HG03575 (cell line): ENCODE results near the gene GMDS.
A peak's percentile ranks its signal among the peaks of the same experiment; 100 is the strongest.

ENCODE experiments used
- ATAC-seq: cut with Tn5 transposase; IDR thresholded peaks from one replicate; pipeline ENCODE4 v1.9.1; 2021; ENCODE audit not compliant: unreplicated experiment, insufficient number of reproducible peaks, low FRiP score; ENCODE audit errors: extremely low read depth

The GMDS gene

DNA sequence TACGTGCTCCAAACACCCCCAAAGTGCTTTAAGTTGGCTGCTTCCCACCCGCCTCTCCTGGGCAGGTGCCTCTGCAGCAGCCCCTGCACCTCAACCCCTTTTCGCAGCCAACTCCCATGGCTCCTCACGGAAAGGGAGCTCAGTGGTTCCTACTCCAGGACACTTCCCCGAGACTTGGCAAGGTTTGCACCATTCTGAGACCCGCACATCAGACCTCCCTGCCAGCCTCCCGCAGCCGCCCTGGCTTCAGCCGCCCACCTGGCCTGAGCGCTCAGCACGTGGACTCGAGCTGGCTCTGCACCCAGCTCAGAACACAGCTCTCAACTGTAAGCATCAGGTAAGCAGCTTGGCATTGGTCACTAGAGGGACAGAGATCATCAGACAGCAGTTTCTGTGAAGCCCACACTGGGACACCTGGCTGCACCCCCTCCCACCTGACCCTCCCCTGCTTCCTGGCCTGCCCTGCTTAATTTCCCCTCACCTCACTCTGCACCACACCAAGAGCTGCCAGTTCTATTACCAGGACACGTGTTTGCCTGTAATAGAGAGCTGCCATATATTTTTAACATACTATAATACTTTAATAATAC lies 28.5 kb downstream of the GMDS start:
- ATAC-seq: no peak

DNA sequence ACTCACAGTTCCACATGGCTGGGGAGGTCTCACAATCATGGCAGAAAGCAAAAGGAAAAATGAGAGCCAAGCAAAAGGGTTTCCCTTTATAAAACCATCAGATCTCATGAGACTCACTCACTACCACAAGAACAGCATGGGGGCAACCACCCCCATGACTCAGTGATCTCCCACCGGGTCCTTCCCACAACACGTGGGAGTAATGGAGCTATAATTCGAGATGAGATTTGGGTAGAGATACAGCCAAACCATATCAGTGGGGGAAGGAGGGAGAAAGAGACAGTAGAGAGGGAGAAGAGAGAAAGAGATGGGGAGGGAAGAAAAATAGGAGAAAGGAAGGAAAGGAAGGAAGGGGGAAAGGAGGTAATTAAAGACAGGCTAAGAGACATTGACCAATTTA lies 30.1 kb downstream of the GMDS start:
- ATAC-seq: no peak

DNA sequence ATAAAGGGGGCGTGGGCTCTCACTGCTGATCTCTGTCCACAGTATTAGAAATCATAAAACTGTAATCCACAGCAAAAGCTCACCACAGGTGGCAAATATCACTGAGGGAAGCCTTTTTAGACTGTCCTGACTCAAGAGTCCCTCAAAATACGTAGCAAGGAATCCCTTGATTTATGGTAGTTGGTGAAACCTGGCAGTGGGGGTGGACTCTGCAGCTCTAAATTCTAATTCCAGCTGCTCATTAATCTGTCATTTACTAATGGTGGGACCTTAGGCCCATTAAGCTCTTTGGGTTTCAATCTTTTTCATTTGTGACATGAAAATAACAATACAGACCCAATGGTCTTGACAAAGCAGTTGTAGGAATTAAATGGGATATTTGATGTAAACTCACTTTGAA lies 32.3 kb downstream of the GMDS start:
- ATAC-seq: no peak

DNA sequence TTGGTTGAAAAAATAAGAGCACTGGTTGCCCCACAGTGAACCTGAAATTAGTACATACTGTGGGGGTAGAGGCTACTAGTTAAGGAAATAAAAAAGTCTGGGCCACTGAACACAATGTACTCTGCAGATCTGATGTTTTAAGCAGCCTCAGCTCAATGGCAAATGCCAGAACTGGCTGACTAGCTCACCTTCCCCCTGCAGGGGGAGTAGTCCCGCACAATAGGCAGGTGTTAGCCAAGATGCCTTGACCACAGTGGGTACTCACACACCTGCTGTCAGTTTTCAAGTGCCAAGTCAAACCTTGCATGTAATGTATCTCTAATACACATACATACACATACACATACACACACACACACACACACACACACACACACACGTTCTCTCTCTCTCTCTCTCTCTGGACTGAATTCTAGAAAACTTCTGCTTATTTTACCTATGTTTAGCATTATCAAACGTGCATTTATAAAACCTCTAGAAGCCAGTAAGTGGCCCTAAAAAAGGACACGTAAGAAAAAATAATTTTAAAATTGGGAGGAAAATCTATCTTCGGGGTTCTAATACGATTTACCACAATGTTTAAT lies 36.1 kb downstream of the GMDS start:
- ATAC-seq: no peak

DNA sequence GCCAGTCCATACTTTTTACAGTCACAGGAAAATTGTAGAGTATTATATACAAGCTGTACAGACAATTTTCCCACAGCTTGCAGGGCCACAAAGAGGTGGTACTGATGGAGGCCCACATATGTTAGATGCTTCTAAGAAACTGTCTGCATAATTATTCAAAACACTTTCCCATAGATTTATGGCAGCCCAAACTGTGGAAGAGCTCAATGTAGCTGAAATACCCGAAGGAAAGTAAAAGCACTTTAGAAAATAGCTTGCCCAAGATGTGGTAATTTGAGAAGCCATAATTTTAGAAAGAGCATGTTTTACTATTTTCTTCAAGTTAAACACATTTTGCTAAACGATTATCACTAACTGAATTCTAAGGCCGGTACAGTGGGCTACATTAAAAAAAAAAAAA lies 36.9 kb downstream of the GMDS start:
- no peak for ATAC-seq

DNA sequence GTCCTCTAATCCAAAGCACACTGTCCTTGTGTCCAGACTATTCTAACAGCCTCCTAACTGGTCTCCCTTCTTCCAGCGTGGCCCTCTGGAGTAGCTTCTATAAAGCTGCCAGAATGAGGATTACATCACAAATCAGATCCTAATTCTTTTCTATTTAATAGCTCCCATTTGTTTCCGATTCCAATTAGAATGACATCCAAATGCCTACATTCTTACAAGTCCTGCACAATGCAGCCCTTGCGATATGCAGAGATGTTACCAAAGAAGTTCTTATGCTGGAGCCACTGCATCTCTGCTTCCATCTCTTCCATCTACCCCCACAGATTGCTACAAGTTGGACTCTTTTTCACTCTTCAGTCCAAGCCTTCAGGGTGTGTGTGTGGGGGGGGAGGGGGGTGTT lies 40.0 kb downstream of the GMDS start:
- ATAC-seq: no peak

DNA sequence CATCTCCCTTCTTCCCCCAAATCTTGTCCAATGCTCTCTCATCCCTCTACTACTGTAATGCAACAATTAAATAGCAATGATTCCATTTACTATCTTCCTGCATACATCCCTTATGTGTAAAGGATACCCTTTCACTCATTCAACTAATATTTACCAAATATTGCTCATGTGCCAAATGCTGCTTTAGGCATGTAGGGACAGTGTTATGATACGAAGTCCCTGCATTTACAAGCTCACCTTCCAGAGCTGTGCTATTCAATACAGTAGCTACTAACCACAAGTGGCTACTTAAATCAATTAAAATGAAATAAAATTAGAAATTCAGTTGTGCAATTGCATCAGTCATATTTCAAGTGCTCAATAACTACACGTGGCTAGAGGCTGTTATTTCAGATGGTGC lies 41.1 kb downstream of the GMDS start:
- no peak for ATAC-seq

DNA sequence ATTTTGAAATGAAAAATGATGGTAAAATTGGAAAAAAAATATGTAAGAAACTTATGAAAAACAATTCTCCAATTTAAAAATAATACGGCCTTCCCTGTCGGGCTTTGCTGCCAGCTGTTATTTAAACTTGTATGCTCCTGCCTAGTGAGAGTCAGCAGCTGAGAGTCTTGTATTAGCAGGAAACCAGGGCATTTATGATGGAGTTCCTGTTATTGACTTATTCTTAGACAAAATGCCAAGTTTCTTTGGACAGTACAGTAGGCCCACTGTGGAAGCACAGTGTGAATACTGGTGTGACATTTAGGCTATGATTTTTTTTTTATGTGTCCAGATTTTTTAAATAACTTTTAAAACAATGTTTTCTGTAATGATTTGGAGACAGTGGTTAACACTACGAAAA lies 42.1 kb downstream of the GMDS start:
- no peak for ATAC-seq

DNA sequence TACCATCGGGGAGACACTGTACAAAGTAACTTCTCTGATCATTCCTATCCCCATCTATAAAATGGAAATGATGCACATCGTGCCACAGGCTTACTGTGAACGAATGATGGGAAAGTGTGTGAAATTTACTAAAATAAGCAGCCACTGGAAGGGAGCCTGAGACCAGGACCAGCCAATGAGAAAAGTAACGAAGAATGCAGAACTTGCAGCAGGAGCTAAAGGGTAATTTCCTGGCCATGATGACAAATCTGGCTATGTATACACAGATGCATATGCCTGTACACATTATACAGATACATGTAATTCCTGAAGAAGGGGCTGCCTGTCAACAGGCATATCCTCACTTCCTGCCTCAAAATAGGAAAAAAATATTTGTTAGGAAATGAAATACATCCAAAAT lies 47.4 kb downstream of the GMDS start:
- ATAC-seq: no peak

DNA sequence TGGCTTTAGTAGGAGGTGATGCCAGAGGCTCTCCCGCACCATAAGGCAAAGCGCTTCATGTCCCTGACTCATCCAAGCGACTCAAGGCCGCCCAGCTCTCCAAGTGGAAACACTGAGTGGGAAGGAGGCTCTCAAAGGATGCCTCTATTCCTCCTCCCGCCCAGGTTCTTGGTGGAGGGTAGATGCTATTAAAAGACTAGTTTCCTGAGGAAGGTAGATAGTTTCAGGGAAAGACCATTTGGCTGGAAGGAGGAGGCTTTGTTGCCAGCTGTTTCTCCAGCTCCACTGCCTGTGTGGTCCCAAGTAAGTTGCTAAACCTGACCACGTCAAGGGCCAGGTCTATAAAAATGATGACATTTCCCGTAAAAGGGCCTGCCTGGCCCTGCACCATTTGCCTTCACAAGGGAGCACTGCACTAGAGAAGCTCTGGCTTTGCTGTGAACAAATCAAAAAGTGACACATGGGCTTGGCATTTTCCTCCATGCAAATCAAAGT lies 48.2 kb downstream of the GMDS start:
- ATAC-seq: no peak

DNA sequence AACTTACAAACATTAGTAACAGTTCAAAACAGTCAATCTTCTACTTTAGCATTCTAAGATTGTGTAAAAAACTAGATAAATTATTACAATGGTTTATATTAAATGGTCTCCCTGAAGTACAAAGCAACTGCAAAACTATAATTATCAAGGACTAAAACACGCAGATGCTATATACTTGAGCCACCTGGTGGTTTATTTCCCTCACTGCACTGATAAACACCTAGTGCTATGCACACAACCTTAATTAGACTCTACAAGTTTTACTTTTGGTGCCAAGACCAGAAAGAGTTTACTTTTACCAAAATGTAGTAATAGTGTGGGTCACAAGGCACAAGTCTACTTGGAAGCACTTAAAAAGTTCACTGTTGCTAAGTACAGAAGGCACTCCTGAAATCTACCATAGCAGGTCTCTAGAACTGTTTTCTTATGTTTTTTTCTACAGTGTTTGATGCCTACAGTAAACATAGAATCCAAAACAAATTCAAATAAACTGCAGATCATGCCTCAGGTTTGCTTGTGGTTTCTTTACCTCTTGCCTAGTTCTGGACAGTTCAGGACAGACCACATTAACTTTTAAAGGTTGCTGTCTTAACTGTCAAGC lies 49.2 kb downstream of the GMDS start:
- no peak for ATAC-seq

DNA sequence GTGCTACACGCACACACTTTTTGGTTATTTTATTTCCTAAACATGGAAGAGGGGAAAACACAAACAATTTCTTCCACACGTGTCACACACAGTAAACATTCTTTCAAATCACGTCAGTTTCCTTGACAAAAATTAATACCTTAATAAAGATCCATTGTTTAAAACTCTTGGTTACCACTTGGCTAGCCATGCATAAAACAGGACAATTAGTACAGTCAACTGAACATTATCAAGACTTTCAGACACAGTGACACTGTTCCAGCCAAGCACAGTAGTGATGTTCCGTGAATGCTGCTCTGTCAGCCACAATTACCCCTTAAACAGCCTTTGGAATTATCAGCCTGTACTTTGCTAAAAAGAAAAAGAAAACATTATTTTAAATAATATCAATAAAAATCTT lies 50.8 kb downstream of the GMDS start:
- no peak for ATAC-seq

DNA sequence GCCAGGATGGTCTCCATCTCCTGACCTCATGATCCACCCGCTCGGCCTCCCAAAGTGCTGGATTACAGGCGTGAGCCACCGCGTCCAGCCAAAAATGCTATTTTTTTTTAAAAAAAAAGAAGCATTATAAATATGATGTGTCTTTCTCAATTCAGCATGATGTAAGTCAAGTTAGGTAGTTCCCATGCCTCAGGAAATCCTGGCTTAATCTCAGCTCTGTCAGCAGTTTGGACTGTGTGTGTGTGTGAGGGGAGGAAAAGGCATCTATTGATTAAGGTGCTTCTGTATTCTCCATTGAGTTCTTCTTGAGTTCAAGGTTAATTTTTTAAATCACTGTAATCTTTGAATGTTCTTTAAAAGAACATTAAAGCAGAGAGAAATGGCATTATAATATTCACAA lies 51.5 kb downstream of the GMDS start:
- ATAC-seq: no peak

DNA sequence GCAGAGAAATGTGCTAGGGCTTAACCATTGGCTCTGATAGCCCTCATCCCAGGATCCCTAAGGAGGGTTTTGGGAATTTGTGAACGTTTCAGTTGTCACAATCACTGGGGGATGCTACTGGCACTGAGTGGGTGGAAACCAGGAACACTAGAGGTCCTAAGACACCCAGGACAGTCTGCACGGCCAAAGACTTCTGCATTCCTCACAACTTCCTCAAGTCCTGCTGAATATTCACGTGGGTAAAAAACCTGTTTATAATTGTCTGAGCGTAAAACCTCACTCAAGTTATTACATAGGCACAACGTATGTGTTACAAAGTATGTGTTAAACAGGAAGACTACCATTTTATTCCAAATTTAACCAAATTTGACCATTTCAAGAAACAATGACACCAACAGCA lies 52.4 kb downstream of the GMDS start:
- no peak for ATAC-seq

DNA sequence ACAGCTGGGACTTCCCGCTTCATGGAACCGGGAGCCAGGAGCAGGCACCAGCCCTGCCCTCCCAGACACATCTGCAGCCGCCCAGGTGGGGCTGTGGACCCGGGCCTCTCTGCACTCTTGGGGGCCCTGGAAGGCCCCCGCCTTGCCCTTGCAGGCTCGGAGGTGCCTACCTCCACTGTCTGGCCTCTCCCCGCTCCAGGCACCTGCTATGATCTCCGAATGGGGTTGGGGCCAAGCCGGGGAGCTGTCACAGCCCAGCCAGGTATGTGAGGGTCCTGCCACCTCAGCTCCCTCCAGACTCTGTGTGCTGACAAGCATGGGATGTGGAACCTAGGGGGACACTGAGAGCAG lies 54.0 kb downstream of the GMDS start:
- no peak for ATAC-seq

DNA sequence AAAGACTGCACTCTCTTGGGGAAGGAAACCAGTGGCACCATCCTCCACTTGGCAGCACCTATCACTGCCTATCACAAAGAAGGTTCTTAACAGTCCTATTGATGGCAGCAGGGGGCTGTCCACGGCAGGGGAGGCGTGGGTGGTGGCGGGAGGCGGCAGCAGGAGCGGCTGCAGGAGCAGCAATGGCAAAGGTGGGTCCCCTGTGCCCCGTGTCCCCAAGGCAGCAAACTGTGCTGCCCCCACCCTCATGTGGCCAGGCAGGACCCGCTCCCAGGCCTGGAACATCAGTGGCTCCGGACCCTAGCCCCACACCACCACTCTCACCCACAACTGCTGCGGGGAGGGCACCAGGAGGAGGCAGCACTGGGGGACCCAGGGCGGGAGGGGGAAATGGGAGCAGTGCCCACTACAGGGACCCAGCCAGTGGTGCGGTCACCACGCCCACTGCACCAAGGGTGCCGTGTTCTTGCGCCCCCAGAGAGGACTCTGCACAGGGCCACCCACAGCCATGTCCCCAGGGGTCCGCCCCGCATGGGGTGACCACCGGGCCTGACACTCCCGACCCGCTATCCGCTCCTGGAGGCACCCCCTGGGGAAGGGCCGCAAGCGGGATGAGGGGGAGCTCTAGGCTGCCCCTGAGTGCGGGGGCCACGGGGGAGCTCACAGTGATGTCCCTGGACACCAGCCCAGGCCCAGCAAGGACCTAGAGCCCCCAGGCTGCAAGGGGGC lies 54.6 kb downstream of the GMDS start:
- no peak for ATAC-seq

DNA sequence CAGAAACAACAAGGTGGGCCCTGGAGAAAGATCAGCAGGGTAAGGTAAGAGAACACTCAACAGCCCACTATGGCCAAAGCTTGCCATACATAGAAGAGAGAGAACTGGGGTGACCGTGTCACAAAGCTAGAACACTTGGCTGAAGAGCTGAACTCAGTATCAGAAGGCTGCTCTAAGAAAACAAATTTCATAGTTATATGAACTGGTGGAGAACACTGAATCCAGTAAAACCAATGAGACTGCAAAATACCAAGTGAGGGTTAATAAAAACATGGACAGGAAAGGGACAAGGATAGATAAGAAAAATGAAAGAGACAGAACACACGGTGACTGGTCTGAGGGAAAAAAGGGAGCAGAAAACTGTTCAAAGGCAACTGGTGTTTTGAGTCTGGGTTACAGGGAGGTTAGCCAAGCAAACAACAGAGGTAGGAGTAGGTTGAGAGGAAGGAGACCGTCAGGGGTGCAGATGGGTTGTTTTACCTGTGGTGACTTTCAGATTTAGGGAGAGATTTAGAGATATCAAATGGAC lies 56.5 kb downstream of the GMDS start:
- ATAC-seq: no peak

DNA sequence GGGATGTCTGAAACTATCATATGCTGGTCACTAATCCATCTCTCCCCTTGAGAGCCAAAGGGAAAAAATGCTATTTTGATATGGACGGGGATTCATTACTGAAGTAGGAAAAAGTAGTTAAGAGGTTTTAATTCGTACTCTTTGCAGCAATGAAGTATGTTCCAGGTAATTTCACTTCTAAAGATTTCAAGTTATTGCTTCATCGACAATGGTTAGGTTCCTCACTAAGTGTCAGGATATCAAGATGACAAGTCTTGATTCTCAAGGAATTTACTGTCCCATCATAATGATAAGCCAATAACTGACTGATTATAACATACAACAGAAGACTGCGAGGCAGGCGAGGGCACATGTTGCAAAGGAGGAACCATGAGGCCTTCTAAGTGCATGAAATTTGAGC lies 57.0 kb downstream of the GMDS start:
- ATAC-seq: no peak

DNA sequence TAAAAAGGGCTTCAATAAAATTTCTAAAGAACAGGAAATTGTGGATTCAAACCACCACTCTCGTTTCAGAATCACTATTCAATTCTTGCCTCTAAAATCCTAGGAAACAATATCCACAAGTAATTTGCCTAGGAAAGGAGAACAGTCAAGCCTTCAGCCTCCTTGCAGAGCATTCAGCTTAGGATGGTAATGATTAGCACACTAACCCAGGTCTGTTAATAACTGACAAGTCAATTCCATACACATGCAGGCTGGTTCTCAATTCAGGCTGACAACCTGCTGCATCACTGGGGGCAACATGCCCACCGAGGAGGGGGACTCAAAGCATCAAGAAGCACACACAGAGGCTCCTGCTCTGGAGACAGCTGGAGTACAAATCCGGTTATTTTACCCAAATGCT lies 57.6 kb downstream of the GMDS start:
- ATAC-seq: no peak

DNA sequence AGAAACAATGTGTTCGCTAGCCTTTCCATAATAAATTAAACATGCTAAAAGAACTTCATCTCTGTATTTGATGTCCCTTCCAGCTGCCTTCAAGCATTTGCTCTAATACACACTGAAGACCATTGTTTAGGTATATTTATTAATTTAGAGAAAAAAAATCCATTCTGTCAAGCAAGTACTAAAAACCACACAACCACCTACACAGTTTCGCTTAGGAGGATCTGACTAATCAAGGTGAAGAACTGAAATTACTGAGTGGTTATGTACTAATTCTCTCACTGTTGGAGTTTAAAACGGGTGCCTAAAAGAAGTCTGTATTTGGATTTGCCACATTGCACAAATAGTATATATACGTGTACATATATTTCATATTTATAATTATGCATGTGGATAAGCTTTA lies 58.9 kb downstream of the GMDS start:
- ATAC-seq: peak; percentile 72
